GM18526 (cell line): Measurements from ENCODE around the gene RPAP3.

ENCODE experiments used
- POLR2A ChIP-seq: IDR thresholded peaks from 3 replicates; pipeline ENCODE4 v1.6.1; 2011; ENCODE audit not compliant: insufficient read length; ENCODE audit errors: extremely low read depth

The RPAP3 gene

DNA sequence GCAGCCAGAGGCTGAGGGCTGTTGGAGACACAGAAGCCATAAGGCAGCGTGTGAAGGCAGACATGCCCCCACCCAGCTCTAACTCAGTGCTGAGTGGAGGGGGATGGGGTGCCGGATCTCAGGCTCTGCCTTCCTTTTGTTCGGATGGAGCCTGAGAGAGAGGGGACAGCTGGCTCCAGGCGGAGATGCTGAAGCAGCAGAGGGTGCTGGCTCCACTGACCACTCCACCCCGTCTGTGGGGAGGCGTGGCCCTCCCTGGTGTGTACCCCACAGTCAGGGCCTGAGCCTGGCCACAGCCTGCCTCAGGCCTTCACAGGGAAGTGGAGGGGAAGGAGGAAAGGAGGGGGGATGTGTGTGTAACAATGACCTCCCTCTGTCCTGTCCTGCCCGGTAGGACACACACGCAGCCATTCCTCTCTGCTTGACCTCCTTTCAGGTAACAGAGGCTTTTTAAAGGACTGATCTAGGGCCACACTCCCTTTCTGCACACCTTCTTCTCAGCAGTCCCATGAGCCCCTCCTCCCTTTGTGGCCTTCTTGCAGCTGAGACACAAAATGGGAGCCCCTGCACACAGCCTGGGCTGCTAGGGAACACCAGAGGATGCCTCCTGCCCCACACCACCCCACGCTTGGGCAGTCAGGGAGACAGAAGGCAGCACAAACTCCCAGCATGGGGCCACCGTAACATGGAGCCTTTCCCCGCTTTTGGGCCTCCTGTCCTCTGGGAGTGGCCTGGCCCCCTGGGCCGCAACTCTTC, 29.1 kb upstream of the RPAP3 start:
- no peak for TF ChIP-seq POLR2A

DNA sequence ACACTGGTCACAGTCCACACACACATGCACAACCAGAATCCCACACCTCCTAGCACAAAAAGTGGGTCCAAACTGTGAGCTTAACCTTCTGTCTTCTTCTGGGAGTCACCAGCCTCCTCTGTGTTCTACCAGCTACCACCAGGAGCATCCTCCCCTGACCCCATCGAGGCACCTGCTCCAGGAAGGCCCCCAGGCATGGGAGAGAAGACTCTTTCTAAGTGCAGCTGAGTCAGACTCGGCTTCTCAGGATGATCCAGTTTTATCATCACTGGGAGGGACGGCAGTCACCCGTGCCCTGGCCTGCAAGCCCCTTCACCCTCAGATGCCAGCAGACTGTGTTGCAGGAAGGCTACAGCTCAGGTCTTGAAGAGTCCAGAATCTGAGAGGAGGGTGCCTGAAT, 27.3 kb upstream of the RPAP3 start:
- no peak for TF ChIP-seq POLR2A

DNA sequence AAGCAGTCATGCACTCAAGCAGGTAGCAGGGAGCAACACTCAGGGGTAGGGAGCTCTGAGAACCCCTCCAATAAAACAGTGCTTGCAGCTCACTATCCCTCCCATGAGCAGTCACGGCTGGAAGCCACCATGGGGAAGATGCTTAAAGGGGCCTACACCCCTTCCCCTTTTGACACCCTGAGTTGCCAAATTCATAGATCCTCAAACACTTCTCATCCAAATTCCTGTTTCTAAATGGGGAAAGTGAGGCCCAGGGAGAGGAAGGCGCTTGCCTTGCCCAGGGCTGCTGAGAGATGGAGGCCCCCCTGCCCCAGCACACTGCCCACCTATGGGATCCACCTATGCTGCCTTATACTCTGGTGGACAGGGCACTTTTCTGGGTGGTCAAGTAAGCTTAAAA, 26.7 kb upstream of the RPAP3 start:
- TF ChIP-seq POLR2A = no peak

DNA sequence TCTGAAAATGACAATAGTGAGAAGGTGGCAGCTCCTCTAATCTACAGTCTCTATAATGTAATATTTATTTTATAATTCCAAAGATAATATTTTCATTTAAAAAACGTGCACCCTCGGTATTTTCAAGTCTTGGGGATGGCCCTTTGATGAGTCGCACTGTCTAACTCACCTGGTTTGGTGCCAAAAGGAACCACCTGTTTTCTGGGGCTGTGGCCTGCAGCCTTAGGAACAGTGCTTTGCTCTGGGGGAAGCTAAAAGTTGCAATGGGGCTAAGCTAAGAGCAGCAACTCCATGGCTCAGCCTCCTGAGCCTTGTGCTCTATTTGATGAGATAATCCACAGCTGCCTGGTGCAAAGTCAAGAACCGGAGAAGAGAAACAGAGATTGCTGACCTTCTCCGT, 25.9 kb upstream of the RPAP3 start:
- no peak for TF ChIP-seq POLR2A

DNA sequence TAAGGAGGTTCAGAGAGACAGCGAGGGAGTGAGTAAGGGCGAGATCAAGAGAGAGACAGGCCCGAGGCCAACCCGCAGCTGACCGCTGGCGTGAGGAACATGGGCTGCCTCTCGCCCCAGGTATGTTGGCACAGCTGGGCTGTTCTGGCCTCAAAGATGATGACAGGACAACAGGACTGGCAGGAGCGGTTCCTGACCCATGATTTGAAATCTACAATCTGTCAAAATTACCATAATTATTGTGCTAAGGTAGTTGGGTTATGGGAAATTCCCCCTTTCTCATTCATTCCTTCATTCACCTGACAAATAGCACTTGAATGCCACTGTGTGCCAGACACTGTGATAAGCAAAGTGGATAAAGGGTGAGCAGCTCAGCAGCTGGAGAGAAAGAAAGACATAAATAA, 24.5 kb upstream of the RPAP3 start:
- no peak for TF ChIP-seq POLR2A

DNA sequence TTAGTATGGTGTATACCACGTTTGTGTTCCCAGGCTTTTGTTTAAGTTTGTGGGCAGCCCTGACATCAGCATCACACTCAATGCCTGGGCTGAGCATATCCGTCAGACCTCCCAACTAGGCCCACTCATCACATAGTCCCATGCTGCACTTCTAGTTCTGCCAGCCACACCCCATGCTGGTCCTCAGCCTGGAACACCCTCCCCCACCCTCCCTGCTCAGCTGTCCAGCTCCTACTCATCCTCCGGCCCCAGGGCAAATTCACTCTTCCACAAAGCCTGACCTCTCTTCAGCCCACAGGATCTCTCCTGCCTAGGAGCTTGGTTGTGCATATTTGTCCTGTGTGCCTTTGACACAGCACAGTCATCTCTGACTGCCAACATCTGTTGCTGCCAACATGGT, 23.4 kb upstream of the RPAP3 start:
- no peak for TF ChIP-seq POLR2A

DNA sequence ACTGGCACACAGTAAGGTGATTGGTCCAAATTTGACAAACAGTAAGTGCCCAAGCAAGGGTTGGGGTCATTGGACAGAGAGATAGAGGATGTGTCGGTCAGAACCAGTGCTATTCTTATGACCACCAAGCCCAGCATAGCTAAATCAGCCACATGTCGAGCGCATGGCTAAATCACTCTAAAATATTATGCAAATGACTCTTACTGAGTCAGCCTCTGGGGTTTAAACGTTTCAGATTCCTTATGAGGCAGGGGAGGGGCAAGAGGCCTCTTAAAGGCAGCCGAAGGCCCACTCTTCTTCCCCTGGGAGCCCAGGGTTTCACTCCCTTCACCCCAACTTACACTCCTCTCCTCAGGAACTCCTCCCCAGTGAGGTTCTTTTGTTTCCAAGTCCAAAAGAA, 20.1 kb upstream of the RPAP3 start:
- TF ChIP-seq POLR2A = no peak

DNA sequence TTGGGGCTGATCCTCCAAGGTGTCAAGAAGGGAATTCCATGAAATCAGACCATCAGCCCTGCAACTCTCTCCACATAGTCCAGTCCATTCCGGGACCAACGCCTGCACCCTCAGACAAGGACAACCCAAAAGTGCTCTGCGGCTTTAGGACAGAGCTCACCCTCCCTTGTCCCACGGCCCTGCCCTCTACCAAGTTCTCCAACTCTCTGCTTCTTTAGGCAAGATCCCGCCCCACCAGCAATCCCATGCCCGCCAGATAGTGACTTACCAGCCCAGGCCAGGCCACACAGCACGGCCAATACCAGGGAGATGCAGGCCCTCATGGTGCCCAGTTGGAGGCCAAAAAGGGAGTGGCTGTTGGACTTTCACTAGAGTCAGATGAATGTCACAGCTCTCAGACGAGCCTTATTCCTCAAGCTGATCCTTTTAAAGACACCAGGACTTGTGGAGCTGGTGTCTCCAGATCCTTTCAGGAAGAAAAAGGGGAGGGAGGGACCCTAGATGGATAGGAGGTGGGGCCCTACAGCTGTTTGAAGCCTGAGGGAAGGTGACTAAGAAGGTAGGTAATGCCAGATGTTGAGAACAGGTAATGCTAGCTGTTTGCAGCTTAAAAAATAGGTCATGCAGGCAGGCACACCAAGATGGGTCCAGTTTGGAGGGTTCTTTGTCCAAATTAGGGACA, 19.4 kb upstream of the RPAP3 start, which contains the start of gene ENDOU:
Gene ENDOU (minus strand): TSS at position 400 of the 682 bp plus-strand sequence. CDS start 77 bp downstream, at position 323.
- no peak for TF ChIP-seq POLR2A

DNA sequence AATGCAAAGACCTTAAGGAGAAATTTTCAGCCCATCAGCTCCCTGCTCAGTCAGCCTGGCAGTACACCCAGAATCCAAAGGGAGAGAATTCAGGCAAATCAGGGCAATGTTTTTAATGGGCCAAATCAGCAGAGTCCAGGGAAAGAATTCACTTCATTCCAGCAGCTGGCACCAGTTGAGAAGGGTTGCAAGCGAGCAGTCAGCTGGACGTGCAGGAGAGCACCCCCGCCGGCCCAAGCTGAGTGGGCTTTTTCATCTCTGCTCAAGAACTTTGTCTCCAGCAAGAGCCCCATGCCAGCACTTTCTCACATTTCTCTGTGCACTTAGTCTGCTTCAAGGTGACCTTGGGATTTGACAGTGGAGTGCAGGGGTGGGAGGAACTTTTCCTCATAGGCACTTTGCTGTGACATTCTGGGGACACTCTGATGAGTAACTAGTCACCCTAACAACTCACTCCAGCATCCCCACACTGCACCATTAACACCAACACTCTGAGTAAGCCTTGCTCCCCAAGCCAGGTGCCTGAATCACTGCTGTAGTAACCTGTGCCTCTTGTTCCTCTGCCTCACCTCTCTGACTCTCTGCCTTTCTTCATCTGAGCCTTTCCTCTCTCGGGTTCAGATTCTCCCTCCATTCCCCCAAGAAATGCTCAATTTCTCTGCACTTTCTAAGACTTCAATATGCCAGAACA, 17.3 kb upstream of the RPAP3 start:
- no peak for TF ChIP-seq POLR2A

DNA sequence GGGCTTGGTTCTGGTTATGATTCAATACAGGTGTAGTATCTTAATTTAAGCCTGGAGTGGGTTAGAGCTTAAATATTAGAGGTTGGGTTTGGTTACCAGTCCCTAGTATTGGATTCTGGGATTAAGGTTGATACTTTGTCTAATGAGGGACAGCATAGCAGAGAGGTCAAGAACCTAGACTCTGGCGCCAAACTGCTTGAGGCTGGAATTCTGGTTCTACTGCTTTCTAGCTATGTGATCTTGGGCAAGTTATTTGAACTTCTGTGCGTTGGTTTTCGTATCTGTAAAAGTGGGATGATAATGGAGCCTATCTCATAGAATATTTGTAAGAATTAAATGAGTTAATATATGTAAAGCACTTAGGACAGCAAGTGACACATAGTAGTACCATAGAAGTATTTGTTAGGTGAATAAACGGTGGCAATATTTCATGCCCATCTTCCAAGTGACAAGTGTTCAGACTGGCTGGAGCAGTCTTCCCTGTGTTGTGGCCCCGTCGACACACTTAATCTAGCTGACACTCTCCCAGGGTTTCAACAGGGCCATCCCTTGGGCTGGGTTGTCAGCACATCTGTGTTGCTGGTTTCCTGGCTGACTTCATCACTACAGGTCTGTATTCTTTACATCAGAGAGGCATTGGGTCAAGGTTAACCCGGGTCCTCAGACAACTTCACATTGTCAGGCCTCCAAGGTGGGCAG, 16.5 kb upstream of the RPAP3 start:
- TF ChIP-seq POLR2A = no peak

DNA sequence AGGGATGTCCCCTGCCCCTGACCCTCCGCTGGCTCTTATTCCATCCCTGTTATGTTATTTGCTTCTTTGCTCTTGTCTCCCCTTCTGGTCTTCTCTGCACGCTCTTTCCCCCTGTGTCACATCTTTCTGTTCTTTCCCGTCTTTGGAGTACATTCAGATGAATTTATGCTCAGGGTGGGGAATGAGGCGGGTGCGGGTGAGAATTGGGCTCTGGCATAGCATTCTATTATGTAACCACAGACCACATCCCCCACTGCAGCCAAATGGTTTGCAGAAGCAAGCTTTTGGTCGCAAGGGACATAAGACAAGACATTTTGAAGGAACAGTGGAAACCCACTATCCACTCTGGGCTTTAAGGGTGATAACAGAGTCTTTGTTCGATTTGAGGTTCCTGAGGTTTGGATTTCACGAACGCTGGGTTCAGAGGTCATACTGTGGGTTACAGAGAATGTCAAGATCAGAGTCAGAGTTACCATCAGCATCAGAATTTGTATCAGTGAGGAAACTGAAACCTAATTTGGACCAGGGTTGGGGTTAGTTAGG, 15.7 kb upstream of the RPAP3 start:
- no peak for TF ChIP-seq POLR2A

DNA sequence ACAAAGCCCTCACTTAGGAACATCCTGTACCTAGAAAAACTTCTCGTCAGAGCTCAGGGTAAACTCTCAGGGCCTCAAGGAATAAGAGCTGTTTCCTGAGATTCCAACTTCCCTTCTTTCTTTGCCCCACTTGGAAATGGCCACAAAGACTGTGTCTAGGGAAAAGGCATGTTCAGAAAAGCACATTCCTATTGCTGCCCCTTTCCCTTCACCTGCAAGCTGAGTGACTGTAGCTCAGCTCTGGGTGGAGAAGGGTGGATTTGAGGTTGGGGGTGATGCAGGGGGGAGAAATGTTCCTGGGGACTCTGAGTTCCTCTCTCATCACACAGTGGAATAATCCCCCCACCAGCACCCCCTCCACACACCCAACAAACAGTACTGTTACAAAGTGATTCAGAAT, 12.7 kb upstream of the RPAP3 start:
- no peak for TF ChIP-seq POLR2A

DNA sequence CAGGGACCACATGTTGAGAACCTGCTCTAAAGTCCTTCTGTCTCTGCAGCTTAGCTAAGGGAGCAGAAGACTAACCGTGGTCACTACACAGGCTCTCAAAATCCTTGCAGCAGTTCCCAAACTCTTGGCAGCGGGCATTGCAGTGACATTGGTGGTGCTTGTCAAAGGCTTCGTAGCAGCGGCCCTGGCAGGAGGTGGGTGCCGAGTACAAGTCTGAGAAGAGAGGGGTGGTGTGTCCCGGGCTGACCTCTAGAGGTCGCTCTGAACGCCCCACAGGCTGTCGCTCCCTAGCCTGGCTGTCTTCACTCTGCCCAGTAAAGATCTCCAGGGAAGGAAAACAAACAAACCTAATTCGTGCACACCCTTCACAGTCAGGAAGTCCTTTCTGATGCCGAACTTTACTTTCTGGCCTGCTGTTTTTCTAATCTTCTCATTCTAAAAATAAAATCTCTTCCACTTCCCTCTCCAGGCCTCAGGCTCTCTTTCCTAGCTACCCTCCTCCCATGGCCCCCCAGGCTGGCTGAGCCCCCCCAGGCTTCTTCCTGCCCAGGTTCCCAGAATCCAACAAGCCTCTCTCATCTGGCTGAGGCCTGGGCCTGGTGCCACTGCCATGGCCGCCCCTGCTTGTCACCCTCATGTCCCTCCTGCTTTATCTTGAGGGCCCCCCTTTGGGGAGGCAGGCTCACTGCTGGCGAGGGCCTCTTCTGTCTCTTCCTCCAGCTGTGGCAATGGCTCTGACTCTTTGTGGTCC, 11.8 kb upstream of the RPAP3 start:
- no peak for TF ChIP-seq POLR2A

DNA sequence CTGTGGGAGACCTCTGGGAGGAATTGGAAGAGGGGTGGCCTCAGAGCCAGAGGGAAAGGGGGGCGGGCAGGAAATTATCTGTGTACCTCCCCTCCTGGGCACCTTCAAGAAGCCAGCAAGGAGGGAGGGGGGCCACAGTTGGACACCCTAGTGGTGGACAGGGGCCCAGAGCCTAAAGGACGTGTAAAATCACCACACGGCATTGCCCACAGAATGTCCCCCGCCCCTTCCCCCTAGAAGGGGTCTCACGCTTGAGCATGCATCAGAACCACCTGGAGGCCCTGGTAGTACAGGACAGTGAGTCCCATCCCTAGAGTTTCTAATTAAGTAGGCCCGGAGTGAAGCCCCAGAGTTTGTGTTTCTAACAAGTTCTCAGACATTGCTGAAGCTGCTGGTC, 11.2 kb upstream of the RPAP3 start:
- TF ChIP-seq POLR2A = no peak
